Measurements from ENCODE around the gene TAF11L10.

GRCh38 chr5:17619354-17619753, 21.7 kb upstream of the TAF11L10 start:
- TF ChIP-seq CTCF (conservative IDR thresholded peaks at IDR 0.05) (no peak), ZFX (IDR thresholded peaks at IDR 0.05) (no peak)

All from C4-2B (cell line).